ENCODE measurements around the gene SLC5A5.

SLC5A5 gene

DNA sequence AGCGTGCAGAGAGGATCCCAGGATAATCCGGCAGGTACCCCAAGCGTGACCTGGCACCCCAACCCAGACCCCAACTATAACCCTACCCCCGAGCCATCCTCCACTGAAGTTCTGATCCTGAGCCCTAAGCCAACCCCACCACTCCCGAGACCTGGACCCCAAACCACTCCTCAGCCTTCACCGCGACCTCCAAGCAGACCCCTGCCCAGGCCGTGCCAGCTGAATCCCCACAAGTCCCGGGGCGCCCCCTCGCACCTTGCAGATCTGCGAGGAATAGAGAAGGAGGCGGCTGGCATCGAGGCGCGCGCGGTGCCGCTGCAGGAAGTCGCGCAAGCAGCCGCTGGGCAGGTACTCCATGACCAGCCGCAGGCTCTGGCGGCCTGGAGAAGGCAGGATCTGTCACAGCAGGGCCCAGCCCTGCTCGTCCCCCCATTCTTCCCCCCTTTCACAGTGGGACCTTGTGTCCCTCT lies 40.3 kb upstream of the SLC5A5 start:
- peak overlapping the region; percentile 45 to 88 (median 66) for H3K4me3 Mint-ChIP-seq
- peaks cover 31% of the 10 kb centered on the region for H3K27me3 Mint-ChIP-seq (ENCODE audit: low read depth)
- H3K4me1 Mint-ChIP-seq, result no peaks in the 10 kb centered on the region
- H3K27ac Mint-ChIP-seq, result no peak overlapping the region
- no peaks in the 10 kb centered on the region for H3K36me3 Mint-ChIP-seq (ENCODE audit: low read depth)
- no peaks in the 10 kb centered on the region for H3K9me3 Mint-ChIP-seq
- TF ChIP-seq, protein P1, sequence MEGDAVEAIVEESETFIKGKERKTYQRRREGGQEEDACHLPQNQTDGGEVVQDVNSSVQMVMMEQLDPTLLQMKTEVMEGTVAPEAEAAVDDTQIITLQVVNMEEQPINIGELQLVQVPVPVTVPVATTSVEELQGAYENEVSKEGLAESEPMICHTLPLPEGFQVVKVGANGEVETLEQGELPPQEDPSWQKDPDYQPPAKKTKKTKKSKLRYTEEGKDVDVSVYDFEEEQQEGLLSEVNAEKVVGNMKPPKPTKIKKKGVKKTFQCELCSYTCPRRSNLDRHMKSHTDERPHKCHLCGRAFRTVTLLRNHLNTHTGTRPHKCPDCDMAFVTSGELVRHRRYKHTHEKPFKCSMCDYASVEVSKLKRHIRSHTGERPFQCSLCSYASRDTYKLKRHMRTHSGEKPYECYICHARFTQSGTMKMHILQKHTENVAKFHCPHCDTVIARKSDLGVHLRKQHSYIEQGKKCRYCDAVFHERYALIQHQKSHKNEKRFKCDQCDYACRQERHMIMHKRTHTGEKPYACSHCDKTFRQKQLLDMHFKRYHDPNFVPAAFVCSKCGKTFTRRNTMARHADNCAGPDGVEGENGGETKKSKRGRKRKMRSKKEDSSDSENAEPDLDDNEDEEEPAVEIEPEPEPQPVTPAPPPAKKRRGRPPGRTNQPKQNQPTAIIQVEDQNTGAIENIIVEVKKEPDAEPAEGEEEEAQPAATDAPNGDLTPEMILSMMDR (IDR thresholded peaks at IDR 0.05; ENCODE audit: unreplicated experiment in 3 of 3), result no peak

DNA sequence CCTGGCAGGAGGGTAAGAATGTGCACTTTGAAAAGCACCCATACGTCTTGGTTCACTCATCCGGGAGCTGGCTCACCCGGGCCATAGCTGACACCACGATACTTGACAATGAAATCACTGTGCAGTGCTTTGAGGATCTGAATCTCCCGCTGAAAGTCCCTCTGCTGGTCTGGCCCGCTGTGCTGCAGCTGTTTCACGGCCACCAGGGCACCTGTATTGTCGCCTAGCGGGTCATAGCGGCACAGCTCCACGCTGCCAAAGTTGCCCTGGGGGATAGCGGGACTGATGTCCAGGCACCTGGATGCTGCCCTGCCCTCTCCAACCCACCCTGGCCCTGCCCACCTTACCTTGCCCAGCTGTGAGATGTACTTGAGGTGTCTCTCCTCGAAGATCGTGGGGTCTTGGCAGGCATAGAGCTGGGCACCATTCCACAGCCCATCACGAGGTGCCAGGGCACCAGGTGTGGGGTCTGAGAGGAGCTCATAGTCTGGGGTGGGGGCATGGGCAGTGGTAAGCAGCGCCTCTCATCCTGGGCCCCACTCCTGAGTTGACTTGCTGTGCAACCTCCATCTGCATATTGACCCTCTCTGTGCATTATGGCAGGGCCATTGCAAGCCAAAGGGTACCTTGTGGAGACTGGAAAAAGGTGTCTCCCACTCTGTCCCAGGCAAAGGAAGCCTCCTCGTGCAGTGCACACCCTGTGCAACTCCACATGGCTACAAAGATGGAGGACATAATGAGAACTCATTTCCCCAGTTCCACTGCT lies 39.1 kb upstream of the SLC5A5 start:
- H3K27me3 Mint-ChIP-seq (ENCODE audit: low read depth), result peaks cover 36% of the 10 kb centered on the region
- no peaks in the 10 kb centered on the region for H3K9me3 Mint-ChIP-seq
- TF ChIP-seq, protein P1 (IDR thresholded peaks at IDR 0.05; ENCODE audit: unreplicated experiment in 3 of 3), result no peak
- H3K4me3 Mint-ChIP-seq, result no peak overlapping the region
- H3K4me1 Mint-ChIP-seq, result no peaks in the 10 kb centered on the region
- H3K27ac Mint-ChIP-seq, result no peak overlapping the region
- no peaks in the 10 kb centered on the region for H3K36me3 Mint-ChIP-seq (ENCODE audit: low read depth)

DNA sequence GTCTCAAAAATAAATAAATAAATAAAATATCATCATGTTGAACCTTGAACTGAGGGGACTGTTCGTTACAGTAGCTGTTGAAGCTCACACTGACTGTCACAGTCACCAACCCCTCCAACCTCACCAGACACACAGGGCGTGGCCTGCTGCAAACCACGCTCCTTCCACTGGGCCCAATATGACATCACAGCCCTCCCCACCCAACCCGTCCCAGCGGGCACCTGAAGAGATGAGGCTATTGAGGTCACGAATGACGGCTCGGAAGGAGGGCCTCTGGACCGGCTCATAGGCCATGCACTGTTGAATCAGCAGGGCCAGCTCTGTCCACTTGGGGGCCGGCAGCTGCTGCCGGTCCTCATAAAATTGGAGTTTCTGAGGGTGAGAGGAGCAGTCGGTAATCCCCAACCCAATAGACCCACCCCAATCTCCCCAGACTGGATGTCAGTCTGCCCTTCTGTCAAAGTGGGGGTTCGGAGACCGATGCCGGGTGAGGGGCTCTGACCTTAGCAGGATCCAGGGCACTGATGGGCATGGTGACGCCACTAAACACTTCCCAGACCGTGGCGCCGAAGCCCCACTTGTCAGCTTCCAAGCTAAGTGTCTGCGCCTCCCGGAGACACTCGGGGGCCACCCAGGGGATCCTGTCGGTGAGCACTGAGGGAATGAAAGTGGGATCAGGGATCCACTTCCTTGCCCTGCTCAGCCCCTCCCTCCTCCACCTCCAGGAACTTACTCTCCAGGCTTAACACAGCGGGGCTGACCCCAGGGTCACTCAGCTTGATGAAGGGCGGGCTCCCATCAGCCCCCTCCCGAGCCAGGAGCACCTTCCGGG lies 37.2 kb upstream of the SLC5A5 start:
- TF ChIP-seq, protein P1 (IDR thresholded peaks at IDR 0.05; ENCODE audit: unreplicated experiment in 3 of 3), result peak in 1 of 3 experiments; percentile 5
- H3K36me3 Mint-ChIP-seq (ENCODE audit: low read depth), result no peaks in the 10 kb centered on the region
- H3K27me3 Mint-ChIP-seq (ENCODE audit: low read depth), result peaks cover 46% of the 10 kb centered on the region
- no peaks in the 10 kb centered on the region for H3K9me3 Mint-ChIP-seq
- no peaks in the 10 kb centered on the region for H3K4me1 Mint-ChIP-seq
- H3K4me3 Mint-ChIP-seq, result no peak overlapping the region
- H3K27ac Mint-ChIP-seq, result no peak overlapping the region

DNA sequence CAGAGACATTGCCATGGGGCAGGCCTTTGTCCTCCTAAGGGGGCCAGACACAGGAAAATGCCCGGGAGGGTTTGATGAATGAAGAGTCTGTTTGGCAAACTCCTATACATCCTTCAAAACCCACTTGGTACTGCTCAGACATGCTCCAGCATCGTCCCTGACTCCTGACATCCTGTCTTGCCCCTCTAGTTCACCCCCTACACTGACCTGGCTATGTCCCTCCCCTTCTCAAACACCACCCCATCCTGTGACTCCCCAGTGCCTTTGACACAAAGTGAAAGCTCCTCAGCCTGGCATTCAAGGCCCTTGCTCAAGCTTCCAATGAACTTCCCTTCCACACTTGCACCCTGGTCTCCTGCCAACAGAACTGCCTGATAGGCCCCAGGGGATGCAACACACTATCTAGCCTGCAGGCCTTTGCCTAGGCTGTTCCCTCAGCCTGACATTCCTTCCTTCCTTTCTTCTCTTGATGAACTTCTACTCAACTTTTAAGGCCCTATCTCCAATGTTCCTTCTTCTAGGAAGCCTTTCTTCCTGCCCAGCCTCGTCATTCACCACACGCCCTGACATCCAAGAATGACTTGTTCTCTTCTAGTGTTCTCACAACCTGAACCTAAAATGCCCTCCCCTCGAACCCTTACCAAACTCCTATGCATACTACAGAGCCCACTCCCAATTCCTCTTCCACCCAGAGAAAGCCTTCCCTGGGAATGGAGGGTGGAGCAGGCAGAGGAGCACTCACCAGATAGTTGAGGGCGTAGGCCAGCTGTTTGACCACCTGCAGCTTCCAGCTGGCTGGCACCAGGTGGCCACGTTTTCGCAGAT lies 36.4 kb upstream of the SLC5A5 start:
- H3K4me3 Mint-ChIP-seq, result no peak overlapping the region
- no peak overlapping the region for H3K27ac Mint-ChIP-seq
- no peaks in the 10 kb centered on the region for H3K9me3 Mint-ChIP-seq
- H3K27me3 Mint-ChIP-seq (ENCODE audit: low read depth), result peaks cover 50% of the 10 kb centered on the region
- no peaks in the 10 kb centered on the region for H3K36me3 Mint-ChIP-seq (ENCODE audit: low read depth)
- no peaks in the 10 kb centered on the region for H3K4me1 Mint-ChIP-seq
- TF ChIP-seq, protein P1 (IDR thresholded peaks at IDR 0.05; ENCODE audit: unreplicated experiment in 3 of 3), result no peak

DNA sequence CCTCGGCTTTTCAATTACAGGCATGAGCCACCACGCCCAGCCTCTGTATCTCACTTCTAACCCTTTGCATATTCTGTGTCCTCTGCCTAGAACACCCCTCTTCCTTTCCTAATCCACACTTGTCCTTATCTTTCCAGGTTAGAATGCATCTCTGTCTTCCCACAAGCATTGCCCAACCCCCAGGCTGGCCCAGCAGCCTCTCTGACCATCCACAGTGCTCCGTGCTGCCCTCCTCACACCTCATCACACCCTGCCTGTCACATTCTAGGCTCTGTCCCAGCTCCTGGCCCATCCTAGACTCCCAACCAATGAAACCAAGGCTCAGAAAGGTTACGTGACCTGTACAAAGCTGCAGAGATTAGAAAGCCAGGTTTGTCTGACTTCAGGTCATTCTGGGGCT lies 35.2 kb upstream of the SLC5A5 start:
- H3K36me3 Mint-ChIP-seq (ENCODE audit: low read depth), result no peaks in the 10 kb centered on the region
- H3K4me1 Mint-ChIP-seq, result no peaks in the 10 kb centered on the region
- H3K27ac Mint-ChIP-seq, result no peak overlapping the region
- H3K27me3 Mint-ChIP-seq (ENCODE audit: low read depth), result peaks cover 53% of the 10 kb centered on the region
- no peak overlapping the region for H3K4me3 Mint-ChIP-seq
- TF ChIP-seq, protein P1 (IDR thresholded peaks at IDR 0.05; ENCODE audit: unreplicated experiment in 3 of 3), result no peak
- H3K9me3 Mint-ChIP-seq, result no peaks in the 10 kb centered on the region

All from nephron (organoid).